Measurements from ENCODE around the gene KRTAP5-3.

KRTAP5-3 gene

DNA sequence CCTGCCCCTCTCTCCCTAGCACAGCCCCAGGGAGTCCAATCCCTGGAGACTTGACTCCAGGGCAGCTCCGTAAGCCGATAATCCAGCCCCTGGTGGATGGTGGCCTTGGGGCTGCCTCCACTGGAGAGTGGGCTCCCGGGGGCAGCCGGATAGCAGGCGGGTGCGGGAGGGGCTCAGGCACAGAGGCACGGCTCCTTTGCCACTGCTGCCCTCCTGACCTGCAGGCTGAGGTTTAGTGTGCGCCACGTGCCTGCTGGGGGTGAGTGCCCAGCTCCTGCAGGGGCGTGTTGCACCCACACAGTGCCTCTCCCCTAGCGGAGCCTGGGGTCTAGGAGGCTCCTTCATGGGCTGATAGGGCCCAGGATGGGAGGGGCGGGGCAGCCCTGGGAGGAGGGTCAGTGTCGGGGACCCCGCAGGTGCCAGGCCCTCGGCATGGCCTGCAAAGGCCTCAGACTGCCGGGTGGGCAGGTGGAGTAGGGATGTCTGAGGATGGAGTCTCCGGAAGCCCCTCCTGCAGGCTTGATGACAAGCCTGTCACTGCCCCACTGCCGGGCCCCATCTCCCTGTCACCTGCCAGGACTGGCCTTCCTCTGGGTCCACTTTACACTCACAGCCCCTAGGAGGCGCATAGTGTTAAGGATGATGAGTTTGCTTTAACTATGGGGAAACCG, 41.7 kb downstream of the KRTAP5-3 start:
- in situ Hi-C loops (cut with MboI; ENCODE audit: low sequenced_read_pairs): no loop called here

DNA sequence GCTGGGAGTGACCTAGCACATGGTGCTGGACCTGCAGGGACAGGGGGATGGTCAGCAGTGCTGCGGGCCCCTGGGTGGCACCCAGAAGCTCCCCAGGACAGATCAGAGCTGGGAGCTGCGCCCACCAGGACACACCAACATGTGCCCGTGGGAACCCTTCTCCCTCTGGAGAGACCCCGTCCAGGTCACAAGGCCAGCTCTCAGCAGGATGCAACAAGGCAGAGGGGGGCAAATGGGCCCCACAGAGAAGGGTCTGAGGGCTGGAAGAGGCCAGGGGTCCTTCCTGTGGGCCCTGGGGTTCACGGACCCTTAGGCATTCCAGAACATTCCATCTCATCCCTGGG, 42.4 kb downstream of the KRTAP5-3 start:
- in situ Hi-C loops (cut with MboI; ENCODE audit: low sequenced_read_pairs): no loop called here

- in situ Hi-C loops (cut with MboI; ENCODE audit: low sequenced_read_pairs): no loop called here
These were observed 42.9 kb downstream of the KRTAP5-3 start for GRCh38 chr11:1565173-1565903.

GRCh38 chr11:1564535-1565172, 43.6 kb downstream of the KRTAP5-3 start:
- in situ Hi-C loops (cut with MboI; ENCODE audit: low sequenced_read_pairs): no loop called here

DNA sequence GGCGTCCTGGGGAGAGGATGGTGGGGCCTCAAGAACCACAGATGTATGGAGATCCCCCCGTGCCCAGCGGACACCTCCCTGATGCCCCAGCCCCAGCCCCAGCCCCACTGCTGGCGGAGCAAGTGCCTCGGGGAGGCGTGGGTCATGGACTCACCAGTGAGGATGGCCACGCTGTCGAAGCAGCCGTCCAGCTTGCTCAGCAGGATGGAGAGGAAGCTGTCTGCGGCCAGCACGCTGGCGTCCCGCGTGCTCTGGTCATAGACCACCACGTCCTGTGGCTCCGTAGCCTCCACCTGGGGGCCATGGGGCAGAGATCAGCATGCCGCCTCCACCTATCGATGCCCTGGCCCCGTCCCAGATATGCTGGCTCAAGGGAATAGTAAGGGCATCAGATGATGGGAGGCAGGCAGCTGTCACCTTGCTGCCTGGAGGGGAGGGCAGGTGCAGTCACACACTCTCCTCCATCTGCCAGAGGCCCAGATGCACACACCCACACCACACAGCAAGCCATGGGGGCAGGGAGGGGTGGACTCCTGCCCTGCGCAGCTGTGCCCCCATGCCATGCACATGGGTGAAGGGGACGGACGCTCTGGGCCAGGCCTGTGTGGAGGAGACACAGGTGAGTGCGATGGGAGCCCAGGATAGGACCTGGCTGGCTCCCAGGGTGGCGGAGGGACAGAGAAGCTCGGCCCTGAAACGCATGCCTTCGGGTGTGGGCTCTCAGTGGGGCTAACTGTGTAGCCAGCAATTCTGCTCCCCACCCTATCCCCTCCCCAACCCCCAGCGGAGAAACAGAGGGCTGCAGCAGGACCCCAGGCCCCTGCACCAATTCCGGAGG, 44.3 kb downstream of the KRTAP5-3 start:
- in situ Hi-C loops (cut with MboI; ENCODE audit: low sequenced_read_pairs): no loop called here

- in situ Hi-C loops (cut with MboI; ENCODE audit: low sequenced_read_pairs): no loop called here
These were observed 45.1 kb downstream of the KRTAP5-3 start for GRCh38 chr11:1563149-1563638.

DNA sequence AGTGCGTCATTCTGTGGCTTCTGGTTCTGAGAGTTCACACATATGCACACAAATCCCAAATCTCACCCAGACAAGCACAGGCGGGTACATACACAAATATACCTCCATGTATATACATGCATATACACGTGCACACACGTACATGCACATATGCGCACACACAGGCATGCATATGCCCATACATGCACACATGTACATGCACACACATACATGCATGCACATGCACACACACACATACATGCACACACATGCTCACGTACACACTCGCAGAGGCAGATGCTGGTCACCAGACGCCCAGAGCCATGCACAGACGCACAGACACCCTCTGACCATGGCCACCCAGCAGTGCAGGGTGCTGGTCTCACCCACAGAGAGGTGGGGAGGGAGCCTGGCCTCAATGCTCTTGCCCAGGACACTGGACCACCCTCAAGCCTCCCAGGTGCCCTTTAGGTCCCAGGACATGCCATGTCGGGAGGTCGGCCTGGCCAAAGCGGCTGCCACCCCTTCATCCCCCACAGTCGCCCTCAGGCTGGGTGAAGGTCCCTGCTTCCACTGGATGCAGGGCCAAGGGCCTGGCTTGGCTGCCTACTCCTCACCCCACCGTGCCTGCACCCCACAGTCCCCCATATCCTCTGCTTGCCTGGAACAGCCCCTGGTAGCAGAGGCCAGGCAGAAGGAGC, 45.7 kb downstream of the KRTAP5-3 start:
- in situ Hi-C loops (cut with MboI; ENCODE audit: low sequenced_read_pairs): no loop called here

DNA sequence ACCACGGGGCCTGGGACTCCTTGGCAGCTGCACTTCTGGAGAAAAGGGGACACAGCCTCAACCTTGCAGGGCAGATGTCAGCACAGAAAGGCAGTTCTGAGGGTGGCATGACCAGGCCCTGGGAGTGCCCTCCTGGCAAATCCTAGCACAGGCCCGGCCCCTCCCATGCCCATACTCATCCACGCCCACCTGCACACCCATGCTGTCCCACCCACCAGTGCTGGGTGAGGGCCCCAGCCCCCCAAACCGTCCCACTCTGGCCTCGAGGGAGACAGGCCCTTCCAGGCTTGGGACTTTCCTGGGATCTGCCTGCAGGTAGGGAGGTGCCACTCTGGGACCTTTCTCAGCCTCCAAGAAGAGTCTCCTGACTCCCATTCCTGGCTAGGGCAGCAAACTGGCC, 46.3 kb downstream of the KRTAP5-3 start:
- in situ Hi-C loops (cut with MboI; ENCODE audit: low sequenced_read_pairs): no loop called here

DNA sequence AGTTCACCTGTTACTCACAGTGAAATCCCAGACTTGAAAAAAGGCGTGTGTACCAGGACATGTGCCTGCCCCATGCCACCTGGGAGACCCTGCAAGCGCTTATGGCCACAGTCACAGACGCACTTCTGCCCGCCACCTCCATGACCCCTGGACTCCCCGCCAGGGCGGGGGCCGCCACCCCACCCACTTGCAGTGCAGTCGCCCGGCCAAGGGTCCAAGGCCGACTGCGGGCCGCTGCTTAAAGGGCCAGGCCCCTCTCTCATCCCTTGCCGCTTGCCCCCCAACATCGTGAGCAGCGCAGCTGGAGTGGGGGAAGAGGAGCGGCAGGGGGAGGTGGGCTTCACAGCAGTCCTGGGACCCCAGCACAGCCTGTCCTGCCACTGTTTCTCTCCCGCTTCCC, 47.0 kb downstream of the KRTAP5-3 start:
- in situ Hi-C loops (cut with MboI; ENCODE audit: low sequenced_read_pairs): no loop called here

DNA sequence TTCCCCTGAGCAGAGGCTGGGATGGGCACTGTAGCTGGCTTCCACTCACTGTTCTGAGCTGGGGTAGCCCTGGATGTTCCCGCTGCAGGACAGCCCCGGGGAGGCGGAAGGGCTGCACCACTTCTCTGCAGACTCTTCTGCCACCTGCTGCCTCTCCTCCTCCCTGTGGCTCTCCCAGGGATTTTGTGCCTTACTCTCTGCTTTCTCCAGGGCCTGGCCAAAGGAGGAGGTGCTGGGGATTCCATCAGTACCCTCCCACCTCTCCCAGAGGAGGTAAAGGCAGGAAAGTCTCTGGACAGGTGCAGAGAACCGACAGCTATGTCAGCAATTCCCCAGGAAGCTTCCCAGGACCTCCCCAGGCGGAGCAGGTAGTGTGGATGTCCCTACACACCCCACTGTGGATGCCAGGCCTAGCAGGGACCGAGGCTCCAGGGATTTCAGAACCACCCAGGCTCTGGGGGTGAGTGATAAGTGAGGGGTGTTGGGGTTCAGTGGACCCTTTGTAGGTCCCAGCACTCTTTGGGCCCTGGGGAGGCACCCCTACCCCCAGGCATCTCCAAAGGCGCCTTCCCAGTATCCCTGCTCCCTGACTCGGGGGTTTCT, 47.5 kb downstream of the KRTAP5-3 start:
- in situ Hi-C loops (cut with MboI; ENCODE audit: low sequenced_read_pairs): no loop called here

DNA sequence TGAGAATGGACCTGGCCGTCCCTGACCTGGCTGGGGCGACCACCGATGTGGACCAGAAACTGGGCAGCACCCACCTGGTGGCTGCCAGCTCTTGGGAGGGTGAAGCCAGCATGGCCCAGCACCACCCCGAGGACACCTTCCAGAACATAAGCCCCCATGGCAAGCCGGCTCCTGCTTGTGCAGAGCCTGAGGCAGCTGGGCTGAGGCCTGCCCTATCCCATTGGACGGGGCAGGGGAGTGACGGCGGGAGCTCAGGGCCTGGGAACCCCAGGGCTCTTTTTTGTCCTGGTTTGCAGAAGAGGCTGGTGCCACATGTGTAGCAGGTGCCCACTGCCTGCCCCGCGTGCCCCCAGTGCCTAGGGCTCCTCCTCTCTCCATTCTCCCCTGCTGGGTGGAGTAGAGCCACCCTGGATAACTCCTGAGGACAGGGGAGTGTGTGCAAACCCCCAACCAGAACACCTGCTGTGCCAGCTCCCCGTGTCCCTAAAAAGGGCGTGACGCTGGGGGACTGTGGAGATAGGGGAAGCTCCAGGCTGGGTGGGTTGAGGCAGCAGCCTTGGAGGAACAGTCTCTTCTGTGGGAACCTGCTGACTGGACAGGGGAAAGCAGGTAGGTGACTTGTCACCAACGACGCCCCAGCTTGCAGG, 48.1 kb downstream of the KRTAP5-3 start:
- in situ Hi-C loops (cut with MboI; ENCODE audit: low sequenced_read_pairs): no loop called here

- in situ Hi-C loops (cut with MboI; ENCODE audit: low sequenced_read_pairs): no loop called here
These were observed 48.9 kb downstream of the KRTAP5-3 start for GRCh38 chr11:1559111-1559951.

DNA sequence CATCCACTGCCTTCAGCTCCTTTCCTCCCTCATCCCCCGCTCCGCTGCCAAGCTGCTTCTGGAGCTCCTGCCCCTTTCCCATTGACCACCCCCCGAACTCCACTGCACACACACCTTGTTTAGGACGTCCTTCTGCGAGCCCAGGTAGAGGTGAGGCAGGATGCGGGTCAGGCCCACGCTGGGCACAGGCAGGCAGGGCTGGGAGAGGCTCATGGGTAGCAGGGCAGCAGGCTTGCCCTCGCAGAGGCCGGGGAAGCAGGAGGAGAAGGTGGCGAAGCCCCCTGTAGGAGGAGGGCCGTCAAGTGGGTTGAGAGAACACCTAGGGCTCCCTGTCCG, 49.5 kb downstream of the KRTAP5-3 start:
- in situ Hi-C loops (cut with MboI; ENCODE audit: low sequenced_read_pairs): no loop called here

- in situ Hi-C loops (cut with MboI; ENCODE audit: low sequenced_read_pairs): no loop called here
These were observed 50.1 kb downstream of the KRTAP5-3 start for GRCh38 chr11:1557904-1558774.
